ENCODE data around the gene SMARCA2. TPM values are rescaled to one million over a fixed set of nuclear protein-coding genes. Genes with fewer than 3 reads are reported as not detected.

SMARCA2 gene
- polyA plus RNA-seq, 2 of the 4 experiments (the other 2 are of a cell fraction): 28.7 to 33.0 TPM

- TF ChIP-seq TP53 (CRISPR knock-in tag; IDR thresholded peaks at IDR 0.05) (no peak), HES2 (IDR thresholded peaks at IDR 0.05) (no peak), HEYL (CRISPR knock-in tag; IDR thresholded peaks at IDR 0.05) (no peak)
- no peaks in the 10 kb centered on the region for H3K4me1 ChIP-seq
- no peak overlapping the region for H3K4me3 ChIP-seq
- 95% methylated on average over 4 of the region's 4 CpGs for WGBS (ENCODE audit: missing lambda C conversion rate)
- no peak overlapping the region for H3K4me2 ChIP-seq
- ATAC-seq (no peak), FAIRE-seq (no peak), DNase-seq (ENCODE audit: low read depth in 1 of 2, low spot score in 1 of 2) (no peak)
- H3K9me3 ChIP-seq: no peaks in the 10 kb centered on the region
- POLR2A ChIA-PET: no interaction called here
- no peak overlapping the region for H3K27ac ChIP-seq
- CTCF ChIA-PET: no interaction called here
These were observed 123.5 kb downstream of the SMARCA2 start for GRCh38 chr9:2138646-2139045.

- DNase-seq (ENCODE audit: low read depth in 1 of 2, low spot score in 1 of 2) (no peak), FAIRE-seq (no peak), ATAC-seq (no peak)
- Histone ChIP-seq H3K27ac (no peak overlapping the region), H3K9me3 (no peaks in the 10 kb centered on the region), H3K4me2 (no peak overlapping the region), H3K4me1 (no peaks in the 10 kb centered on the region), H3K4me3 (no peak overlapping the region)
- ChIA-PET CTCF (interaction anchor here (2.8 kb wide), 1 partner anchor 9 kb away, joined by 13 read pairs; no protein-coding TSS in a partner anchor), POLR2A (no interaction called here)
- TF ChIP-seq ZFP36 (IDR thresholded peaks at IDR 0.05; ENCODE audit: borderline replicate concordance, partially characterized antibody) (no peak), HOXB13 (CRISPR knock-in tag; IDR thresholded peaks at IDR 0.05; ENCODE audit: low read depth) (no peak), MYC (IDR thresholded peaks at IDR 0.05; ENCODE audit: borderline replicate concordance, low read length) (no peak), SMC3 (IDR thresholded peaks at IDR 0.05) (no peak)
- 90% methylated on average over 4 of the region's 4 CpGs for WGBS (ENCODE audit: missing lambda C conversion rate)
These were observed 125.6 kb downstream of the SMARCA2 start for GRCh38 chr9:2140600-2141223.

- ChIA-PET CTCF (interaction anchor here (2.8 kb wide), 1 partner anchor 10 kb away, joined by 13 read pairs; no protein-coding TSS in a partner anchor), POLR2A (no interaction called here)
- Histone ChIP-seq H3K4me3 (no peak overlapping the region), H3K27ac (no peak overlapping the region), H3K4me1 (no peaks in the 10 kb centered on the region), H3K9me3 (no peaks in the 10 kb centered on the region), H3K4me2 (no peak overlapping the region)
- ATAC-seq: no peak
- FAIRE-seq: no peak
- DNase-seq (ENCODE audit: low read depth in 1 of 2, low spot score in 1 of 2): no peak
- WGBS (ENCODE audit: missing lambda C conversion rate): 70% methylated on average over 1 of the region's 1 CpG
- TF ChIP-seq HES2 (IDR thresholded peaks at IDR 0.05) (no peak), ZSCAN20 (CRISPR knock-in tag; IDR thresholded peaks at IDR 0.05) (no peak), PBX3 (IDR thresholded peaks at IDR 0.05) (no peak), SREBF2 (IDR thresholded peaks at IDR 0.05) (no peak), TFCP2L1 (CRISPR knock-in tag; IDR thresholded peaks at IDR 0.05) (no peak), JUN (IDR thresholded peaks at IDR 0.05) (no peak), HMGXB4 (CRISPR knock-in tag; IDR thresholded peaks at IDR 0.05; ENCODE audit: borderline replicate concordance) (no peak), RFX5 (IDR thresholded peaks at IDR 0.05) (no peak), BHLHE40 (IDR thresholded peaks at IDR 0.05; ENCODE audit: low read depth, low read length) (no peak)
These were observed 127.1 kb downstream of the SMARCA2 start for GRCh38 chr9:2142212-2142611.

- DNase-seq (ENCODE audit: low read depth in 1 of 2, low spot score in 1 of 2) (no peak), ATAC-seq (no peak), FAIRE-seq (no peak)
- Histone ChIP-seq H3K4me2 (no peak overlapping the region), H3K4me3 (no peak overlapping the region), H3K27ac (no peak overlapping the region), H3K9me3 (no peaks in the 10 kb centered on the region), H3K4me1 (no peaks in the 10 kb centered on the region)
- WGBS (ENCODE audit: missing lambda C conversion rate): 99% methylated on average over 3 of the region's 3 CpGs
- ChIA-PET CTCF (no interaction called here), POLR2A (no interaction called here)
- TF ChIP-seq CBX2 (IDR thresholded peaks at IDR 0.05; ENCODE audit: borderline replicate concordance, low read depth) (no peak), ESRRA (IDR thresholded peaks at IDR 0.05; ENCODE audit: borderline replicate concordance, low read length) (no peak), MAFK (IDR thresholded peaks at IDR 0.05; ENCODE audit: partially characterized antibody) (no peak), JUNB (IDR thresholded peaks at IDR 0.05) (no peak), HOXA7 (CRISPR knock-in tag; IDR thresholded peaks at IDR 0.05) (no peak), HES2 (IDR thresholded peaks at IDR 0.05) (no peak), REST (IDR thresholded peaks at IDR 0.05) (no peak), KDM5A (IDR thresholded peaks at IDR 0.05) (no peak), PBX3 (IDR thresholded peaks at IDR 0.05) (no peak)
These were observed 129.5 kb downstream of the SMARCA2 start for GRCh38 chr9:2144619-2145018.

Measured in A549 (cell line).